GM18519 (cell line): ENCODE data around the gene HDDC2.

Source experiments
- ATAC-seq: cut with Tn5 transposase; IDR thresholded peaks from one replicate; pipeline ENCODE4 v1.9.1; 2021; ENCODE audit warnings: mild to moderate bottlenecking, moderate library complexity; ENCODE audit not compliant: unreplicated experiment, low FRiP score

HDDC2 gene

DNA sequence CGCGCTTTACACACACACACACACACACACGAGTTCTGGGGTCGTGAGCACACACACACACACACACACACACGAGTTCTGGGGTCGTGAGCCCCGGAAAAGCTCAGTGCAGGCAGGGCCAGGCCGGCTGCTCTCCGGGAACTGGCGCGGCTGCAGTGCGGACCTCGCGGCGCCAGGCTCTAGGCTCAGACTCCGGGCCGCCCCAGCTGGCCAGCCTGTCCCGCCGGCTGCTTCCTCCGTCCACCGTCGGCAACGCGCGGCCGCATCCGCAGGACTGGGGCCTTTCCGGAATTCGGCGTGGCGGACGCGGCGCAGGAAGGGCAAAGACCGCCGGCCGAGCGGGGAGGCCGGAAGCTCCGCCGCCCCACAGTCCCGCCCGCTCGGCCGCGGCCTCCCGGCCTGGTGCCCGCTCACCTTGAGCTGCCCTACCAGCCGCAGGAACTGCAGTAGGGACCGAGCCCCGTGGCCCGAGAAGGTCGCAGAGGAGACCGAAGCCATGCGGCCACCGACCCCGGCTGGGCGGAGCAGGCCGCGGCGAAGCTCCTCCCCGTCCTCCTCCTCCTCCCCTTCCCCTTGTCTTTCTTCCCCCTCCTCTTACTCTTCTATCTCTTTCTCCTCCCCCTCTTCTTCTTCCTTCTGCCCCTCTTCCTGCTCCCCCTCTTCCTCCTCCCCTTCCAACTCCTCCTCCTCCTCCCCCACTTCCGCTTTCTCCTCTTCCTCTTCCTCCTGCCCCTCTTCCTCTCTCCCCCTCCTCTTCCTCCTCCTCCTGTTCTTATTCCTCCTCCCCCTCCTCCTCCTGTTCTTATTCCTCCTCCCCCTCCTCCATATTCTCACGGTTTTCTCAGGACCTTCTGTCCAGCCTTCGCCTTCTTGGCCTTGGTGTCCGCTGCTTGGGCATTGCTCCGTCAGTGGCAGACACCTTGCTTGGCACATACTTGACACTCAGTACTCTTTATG lies at the start of gene HDDC2:
Gene HDDC2, minus strand, starts transcription at position 533 of the 957 bp plus-strand sequence. Its CDS starts 35 bp downstream, at position 498.
- ATAC-seq = peak; percentile 67

GRCh38 chr6:125346926-125347563 lies 45.3 kb upstream of the HDDC2 start:
- peak; percentile 77 for ATAC-seq

- ATAC-seq = peak; percentile 35
Measured at GRCh38 chr6:125346201-125346925, 44.6 kb upstream of the HDDC2 start.

GRCh38 chr6:125341460-125341859 lies 39.7 kb upstream of the HDDC2 start:
- no peak for ATAC-seq

- no peak for ATAC-seq
Measured at GRCh38 chr6:125340991-125341390, 39.2 kb upstream of the HDDC2 start.

DNA sequence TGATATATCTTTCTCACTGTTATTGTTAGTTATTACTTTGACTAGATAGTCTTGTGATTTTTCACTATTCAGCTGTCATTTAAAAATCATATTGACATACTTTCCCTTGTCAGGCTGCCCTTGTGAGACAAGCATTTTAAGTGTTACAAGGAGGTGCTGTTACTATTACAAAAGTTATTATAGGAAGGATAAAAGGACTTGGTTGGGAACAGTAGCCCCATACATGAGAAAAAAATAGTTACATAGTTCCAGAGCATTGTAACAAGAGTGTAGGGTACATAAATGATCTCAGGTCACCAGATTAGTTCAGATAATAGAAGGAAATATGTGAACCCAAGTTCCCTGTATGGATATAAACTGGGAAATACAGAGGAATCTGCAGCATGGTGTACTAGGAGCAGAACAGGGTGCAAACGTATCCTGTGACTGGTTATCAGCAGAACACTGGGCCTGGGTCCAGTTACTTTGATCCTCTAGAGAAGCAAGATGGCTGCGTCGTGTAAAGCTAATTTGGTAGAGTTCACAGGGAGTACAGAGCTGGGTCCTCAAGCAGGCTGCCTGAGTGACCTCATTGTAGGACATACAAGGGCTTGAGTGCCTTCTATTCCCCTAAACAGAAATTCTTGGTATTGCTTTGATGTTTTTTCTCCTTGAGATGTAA lies 38.5 kb upstream of the HDDC2 start:
- ATAC-seq = no peak

DNA sequence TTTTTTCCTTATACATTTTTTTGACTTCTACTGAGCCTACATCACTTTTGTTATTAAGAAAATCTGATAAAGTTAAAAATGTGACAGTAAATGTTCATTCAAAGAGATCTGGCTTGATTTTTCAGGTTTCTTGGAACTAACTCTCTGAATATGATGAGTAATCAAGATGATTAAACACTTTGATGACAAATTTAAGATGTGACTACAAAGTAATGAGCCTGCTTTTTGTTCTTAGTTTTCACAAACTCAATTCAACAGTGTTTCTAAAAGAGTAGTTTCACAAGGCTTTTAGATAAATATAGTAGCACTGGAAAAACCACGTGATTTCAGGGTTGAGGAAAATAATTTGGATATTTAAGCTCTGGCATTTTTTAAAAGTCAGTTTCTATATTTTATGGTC lies 37.9 kb upstream of the HDDC2 start:
- ATAC-seq = no peak

DNA sequence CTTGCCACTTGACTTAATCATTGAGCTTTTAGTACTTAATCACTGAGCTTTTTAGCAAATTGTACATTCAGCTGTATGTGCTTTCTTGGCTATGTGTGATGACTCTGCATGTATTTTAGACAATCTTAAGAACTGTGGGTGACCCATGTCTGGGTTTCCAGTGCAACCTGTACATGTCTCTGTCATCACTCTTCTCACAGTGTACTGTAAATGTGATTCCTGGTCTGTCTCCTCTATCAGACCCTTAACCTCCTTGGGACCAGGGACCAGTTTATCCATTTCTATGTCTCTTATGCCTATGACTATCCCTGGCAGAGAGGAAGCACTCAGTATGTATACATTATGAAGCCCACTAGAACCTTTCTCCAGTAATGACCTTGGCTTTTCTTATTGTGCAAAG lies 36.6 kb upstream of the HDDC2 start:
- no peak for ATAC-seq

DNA sequence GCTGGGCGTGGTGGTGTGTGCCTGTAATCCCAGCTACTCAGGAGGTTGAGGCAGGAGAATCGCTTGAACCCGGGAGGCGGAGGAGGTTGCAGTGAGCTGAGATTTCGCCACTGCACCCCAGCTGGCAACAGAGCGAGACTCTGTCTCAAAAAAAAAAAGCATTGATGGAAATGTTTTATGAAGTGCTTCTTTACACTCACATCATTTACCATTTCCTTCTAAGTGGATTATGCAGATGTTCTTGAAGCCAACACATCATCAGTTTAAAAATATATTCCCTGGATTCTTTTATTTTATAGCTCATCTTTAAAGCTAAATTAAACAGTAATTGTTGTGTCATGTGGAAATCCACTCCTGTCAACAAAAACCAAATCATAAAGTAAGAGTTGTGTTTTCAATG lies 35.9 kb upstream of the HDDC2 start:
- ATAC-seq = no peak

GRCh38 chr6:125332664-125333063 lies 30.9 kb upstream of the HDDC2 start:
- ATAC-seq = no peak

GRCh38 chr6:125325586-125325985 lies 23.8 kb upstream of the HDDC2 start:
- ATAC-seq = no peak

DNA sequence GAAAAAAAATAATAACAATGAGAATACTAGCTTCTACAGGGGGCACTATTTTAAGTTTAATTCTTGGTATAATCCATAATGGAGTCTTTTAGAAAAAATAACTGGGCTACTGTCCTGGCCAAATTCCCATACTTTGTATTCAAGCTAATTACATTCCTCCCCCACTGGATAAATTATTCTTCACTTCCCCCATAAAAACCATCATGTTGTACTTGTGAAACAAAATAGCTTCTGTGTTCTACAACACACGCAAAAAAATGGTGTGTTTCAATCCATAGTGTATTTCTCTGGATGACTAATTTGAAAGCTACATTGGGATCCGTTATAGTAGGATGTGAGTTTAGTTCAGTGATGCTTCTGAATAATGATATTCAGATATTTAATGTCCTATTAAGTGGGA lies 21.6 kb upstream of the HDDC2 start:
- ATAC-seq = no peak

DNA sequence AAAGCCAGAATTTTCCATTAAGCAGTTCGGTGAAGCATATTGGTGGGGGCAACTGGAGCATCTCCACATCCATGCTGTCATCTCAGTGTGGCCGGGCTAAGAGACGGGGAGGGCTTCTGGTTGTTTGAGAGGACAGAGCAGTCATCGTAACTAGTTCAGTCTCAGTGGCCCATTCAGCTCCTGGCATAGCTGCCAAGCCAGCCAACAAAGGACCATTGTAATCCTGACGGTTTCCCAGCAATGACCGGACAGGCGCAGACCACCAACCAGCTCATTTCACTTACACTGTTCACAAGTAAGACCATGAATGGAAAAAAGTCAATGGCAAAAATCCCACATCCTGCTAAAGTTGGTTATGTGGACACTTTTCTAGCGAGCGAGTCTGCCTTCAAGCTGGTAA lies 14.9 kb upstream of the HDDC2 start:
- ATAC-seq = no peak

GRCh38 chr6:125315548-125315947 lies 13.8 kb upstream of the HDDC2 start:
- no peak for ATAC-seq

GRCh38 chr6:125314009-125314581 lies 12.3 kb upstream of the HDDC2 start:
- peak; percentile 73 for ATAC-seq

DNA sequence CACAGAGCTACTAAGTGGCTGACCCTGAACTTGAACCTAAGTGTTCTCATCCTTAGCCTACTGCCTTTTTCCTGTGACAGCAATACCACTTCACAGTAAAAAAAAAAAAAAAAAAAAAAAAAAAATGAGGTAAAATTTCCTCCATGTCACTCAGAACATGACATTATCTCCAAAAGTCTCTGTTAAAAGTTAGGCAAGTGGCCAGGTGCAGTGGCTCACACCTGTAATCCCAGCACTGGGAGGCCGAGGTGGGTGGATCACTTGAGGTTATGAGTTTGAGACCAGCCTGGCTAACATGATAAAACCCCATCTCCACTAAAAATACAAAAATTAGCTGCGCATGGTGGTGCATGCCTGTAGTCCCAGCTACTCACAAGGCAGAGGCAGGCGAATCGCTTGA lies 11.2 kb upstream of the HDDC2 start:
- ATAC-seq = no peak

GRCh38 chr6:125312478-125312877 lies 10.7 kb upstream of the HDDC2 start:
- no peak for ATAC-seq

DNA sequence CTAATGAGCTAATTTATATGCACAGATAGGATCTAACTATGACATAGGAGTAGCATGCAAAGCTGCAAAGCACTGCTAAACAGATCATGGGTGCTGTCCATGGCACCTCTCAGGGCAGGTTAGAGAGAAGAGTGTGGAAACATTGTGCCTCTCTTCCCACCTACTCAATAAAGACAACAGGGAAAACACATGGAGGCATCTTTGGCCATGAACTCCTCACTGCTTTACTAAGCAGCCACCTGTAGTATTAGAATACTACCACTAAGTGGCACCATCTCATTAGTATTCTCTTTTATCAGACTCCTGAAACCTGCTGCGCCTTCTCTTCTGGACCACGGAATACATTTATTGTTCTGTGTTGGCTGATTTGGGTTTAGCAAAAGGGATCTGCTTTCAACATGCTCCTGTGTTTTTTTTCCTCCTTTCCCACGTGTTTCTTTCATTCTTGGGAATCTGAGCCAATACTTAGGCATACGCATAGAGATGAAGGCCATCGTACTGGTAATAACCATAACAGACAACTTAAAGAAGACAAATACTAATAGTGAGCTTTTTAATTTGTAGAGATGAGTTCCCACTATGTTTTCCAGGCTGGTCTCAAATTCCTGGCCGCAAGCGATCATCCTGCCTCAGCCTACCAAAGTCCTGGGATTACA lies 9.4 kb upstream of the HDDC2 start:
- peak; percentile 78 for ATAC-seq

DNA sequence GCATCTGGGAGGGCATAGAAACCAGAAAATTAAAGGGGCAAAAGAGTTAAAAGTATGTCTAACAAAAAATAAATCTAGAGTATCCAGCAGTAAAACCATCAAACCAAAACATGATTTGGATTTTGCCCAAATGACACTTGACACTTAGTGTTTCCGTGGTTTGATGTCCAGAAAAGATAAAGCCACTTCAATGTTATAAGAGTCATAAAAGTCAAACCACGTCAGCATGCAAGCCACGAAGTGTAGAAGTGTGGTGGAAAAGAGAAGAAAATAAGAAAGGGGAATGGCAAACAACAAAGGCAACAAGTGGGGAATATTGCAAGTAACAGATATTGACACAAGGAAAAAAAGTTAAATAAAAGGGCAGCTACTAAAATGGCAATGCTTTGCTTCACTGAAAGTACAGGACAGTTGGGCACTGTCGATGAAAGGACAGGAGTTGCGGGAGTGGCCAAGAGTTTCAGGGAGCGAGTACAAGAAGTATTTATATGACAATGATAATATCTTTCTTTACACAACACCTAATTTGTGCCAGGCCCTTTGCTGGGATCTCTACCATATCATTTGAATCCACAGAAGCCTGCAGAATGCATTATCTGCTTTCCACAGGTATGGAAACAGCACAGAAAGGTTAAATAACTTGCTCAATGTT lies 6.3 kb upstream of the HDDC2 start:
- ATAC-seq = no peak
